ENCODE results near the gene HACE1. TPM values are rescaled to one million over a fixed set of nuclear protein-coding genes. Genes with fewer than 3 reads are reported as not detected.
"Not testable (repeated sequence)": the region's sequence is repeated elsewhere in the genome, so short reads cannot be mapped to it uniquely, and the experiment has no call there.

Gene HACE1
- total and polyA plus RNA-seq, 3 donors from 2014 or later, result 33.2 to 44.8 (median 37.4) TPM

- no peaks in the 10 kb centered on the region for H3K4me1 ChIP-seq
- TF ChIP-seq CTCF (IDR thresholded peaks at IDR 0.05), result no peak
- TF ChIP-seq POLR2A (IDR thresholded peaks at IDR 0.05), result no peak
- H3K9me3 ChIP-seq, result no peaks in the 10 kb centered on the region
- intact Hi-C loops (cut with DNase I; ENCODE audit: low total_unique reads), result no loop called here
- H3K36me3 ChIP-seq (ENCODE audit: low read depth, missing control alignments), result no peaks in the 10 kb centered on the region
- no peaks in the 10 kb centered on the region for H3K27me3 ChIP-seq
- no peak overlapping the region for H3K27ac ChIP-seq
- no peak overlapping the region for H3K4me3 ChIP-seq
- WGBS, 2 donors, result 82 to 92% methylated on average over 3 of the region's 3 CpGs
- DNase-seq, result no peak
Observed at GRCh38 chr6:104809116-104809515, 50.6 kb downstream of the HACE1 start.

GRCh38 chr6:104805335-104805734 lies 54.4 kb downstream of the HACE1 start:
- H3K27me3 ChIP-seq; H3K4me3 ChIP-seq; DNase-seq; H3K36me3 ChIP-seq (ENCODE audit: low read depth, missing control alignments); H3K4me1 ChIP-seq; H3K9me3 ChIP-seq; H3K27ac ChIP-seq; intact Hi-C loops (cut with DNase I; ENCODE audit: low total_unique reads): not testable (repeated sequence)
- 91 to 98% methylated on average over 4 of the region's 4 CpGs for WGBS, 2 donors

GRCh38 chr6:104799134-104799657 lies 60.5 kb downstream of the HACE1 start:
- H3K9me3 ChIP-seq, result no peaks in the 10 kb centered on the region
- intact Hi-C loops (cut with DNase I; ENCODE audit: low total_unique reads), result no loop called here
- no peaks in the 10 kb centered on the region for H3K27me3 ChIP-seq
- no peaks in the 10 kb centered on the region for H3K4me1 ChIP-seq
- 91% methylated on average over 3 of the region's 3 CpGs for WGBS, 2 donors
- no peak for TF ChIP-seq POLR2A (IDR thresholded peaks at IDR 0.05)
- no peak for TF ChIP-seq CTCF (IDR thresholded peaks at IDR 0.05)
- no peak for DNase-seq
- H3K27ac ChIP-seq, result no peak overlapping the region
- H3K4me3 ChIP-seq, result no peak overlapping the region
- H3K36me3 ChIP-seq (ENCODE audit: low read depth, missing control alignments), result no peaks in the 10 kb centered on the region

- H3K4me3 ChIP-seq, result no peak overlapping the region
- 94 to 95% methylated on average over 6 of the region's 6 CpGs for WGBS, 2 donors
- TF ChIP-seq CTCF (IDR thresholded peaks at IDR 0.05) (no peak), POLR2A (IDR thresholded peaks at IDR 0.05) (no peak)
- H3K9me3 ChIP-seq, result no peaks in the 10 kb centered on the region
- intact Hi-C loops (cut with DNase I; ENCODE audit: low total_unique reads), result no loop called here
- H3K4me1 ChIP-seq, result no peaks in the 10 kb centered on the region
- H3K36me3 ChIP-seq (ENCODE audit: low read depth, missing control alignments), result no peaks in the 10 kb centered on the region
- no peaks in the 10 kb centered on the region for H3K27me3 ChIP-seq
- H3K27ac ChIP-seq, result no peak overlapping the region
- no peak for DNase-seq
Observed at GRCh38 chr6:104796031-104796785, 63.5 kb downstream of the HACE1 start.

GRCh38 chr6:104795363-104795762 lies 64.4 kb downstream of the HACE1 start:
- H3K9me3 ChIP-seq, result no peaks in the 10 kb centered on the region
- no peaks in the 10 kb centered on the region for H3K27me3 ChIP-seq
- no peaks in the 10 kb centered on the region for H3K36me3 ChIP-seq (ENCODE audit: low read depth, missing control alignments)
- TF ChIP-seq POLR2A (IDR thresholded peaks at IDR 0.05) (no peak), CTCF (IDR thresholded peaks at IDR 0.05) (no peak)
- DNase-seq, result no peak
- intact Hi-C loops (cut with DNase I; ENCODE audit: low total_unique reads), result no loop called here
- no peak overlapping the region for H3K27ac ChIP-seq
- no peaks in the 10 kb centered on the region for H3K4me1 ChIP-seq
- H3K4me3 ChIP-seq, result no peak overlapping the region
- WGBS, 2 donors, result 95 to 96% methylated on average over 3 of the region's 3 CpGs

All from testis (tissue), 3 donors.